Trophoblast cell (in vitro differentiated cells and primary cell): ENCODE results near the gene GLYATL1.

Experiments
- DNase-seq, 2 donors: peaks; one replicate each; pipeline ENCODE4 v3.0.0-alpha.2; 2016
- H2AFZ ChIP-seq: 2 replicates; pipeline ENCODE4 v1.6.1; 2013; ENCODE audit warnings: low read length, moderate library complexity, mild to moderate bottlenecking; ENCODE audit not compliant: insufficient read depth, poor library complexity
- H2AK5ac ChIP-seq: 2 replicates; pipeline ENCODE4 v1.6.1; 2013; ENCODE audit warnings: mild to moderate bottlenecking, low read length
- H2BK120ac ChIP-seq: 2 replicates; pipeline ENCODE4 v1.6.1; 2013; ENCODE audit warnings: low read length, mild to moderate bottlenecking, moderate library complexity; ENCODE audit not compliant: insufficient read depth, poor library complexity
- H2BK12ac ChIP-seq: 2 replicates; pipeline ENCODE4 v1.6.1; 2013; ENCODE audit warnings: mild to moderate bottlenecking, low read length, moderate library complexity
- H2BK5ac ChIP-seq: 2 replicates; pipeline ENCODE4 v1.6.1; 2013; ENCODE audit warnings: low read length, low read depth, moderate library complexity, mild to moderate bottlenecking; ENCODE audit not compliant: poor library complexity
- H3K14ac ChIP-seq: 2 replicates; pipeline ENCODE4 v1.6.1; 2013; ENCODE audit warnings: mild to moderate bottlenecking, low read length
- H3K18ac ChIP-seq: 2 replicates; pipeline ENCODE4 v1.6.1; 2013; ENCODE audit warnings: mild to moderate bottlenecking, low read length
- H3K23ac ChIP-seq: 2 replicates; pipeline ENCODE4 v1.6.1; 2013; ENCODE audit warnings: low read length
- H3K27ac ChIP-seq: 2 replicates; pipeline ENCODE4 v1.5.1; 2013; ENCODE audit warnings: low read depth, mild to moderate bottlenecking, inconsistent platforms, low read length, moderate library complexity
- H3K27me3 ChIP-seq: 2 replicates; pipeline ENCODE4 v1.6.1; 2013; ENCODE audit warnings: inconsistent platforms, mild to moderate bottlenecking, low read length, moderate library complexity; ENCODE audit not compliant: insufficient read depth
- H3K36me3 ChIP-seq, 2 experiments: 1 replicate in 1 of 2; 2 replicates in 1 of 2; pipeline ENCODE4 v1.6.1; 2013; ENCODE audit warnings: low read length in 2 of 2, mild to moderate bottlenecking in 2 of 2, moderate library complexity in 1 of 2; ENCODE audit not compliant: insufficient read depth in 2 of 2, control insufficient read depth in 1 of 2
- H3K4ac ChIP-seq: 2 replicates; pipeline ENCODE4 v1.6.1; 2013; ENCODE audit warnings: low read depth, mild to moderate bottlenecking, low read length, moderate library complexity
- H3K4me1 ChIP-seq, 2 experiments: 1 replicate in 1 of 2; 2 replicates in 1 of 2; pipeline ENCODE4 v1.6.1; 2013; ENCODE audit warnings: low read length in 2 of 2, mild to moderate bottlenecking in 2 of 2, moderate library complexity in 1 of 2; ENCODE audit not compliant: insufficient read depth in 2 of 2, control insufficient read depth in 1 of 2
- H3K4me2 ChIP-seq: 2 replicates; pipeline ENCODE4 v1.6.1; 2013; ENCODE audit warnings: inconsistent platforms, mild to moderate bottlenecking, low read length, moderate library complexity
- H3K4me3 ChIP-seq: 2 replicates; pipeline ENCODE4 v1.5.1; 2013; ENCODE audit warnings: mild to moderate bottlenecking, low read depth, low read length, inconsistent platforms
- H3K79me1 ChIP-seq: one replicate; pipeline ENCODE4 v1.6.1; 2013; ENCODE audit warnings: low read length
- H3K79me2 ChIP-seq: 2 replicates; pipeline ENCODE4 v1.6.1; 2013; ENCODE audit warnings: low read length, mild to moderate bottlenecking; ENCODE audit not compliant: control insufficient read depth, insufficient read depth, poor library complexity
- H3K9ac ChIP-seq: 2 replicates; pipeline ENCODE4 v1.6.1; 2013; ENCODE audit warnings: mild to moderate bottlenecking, low read length
- H3K9me3 ChIP-seq: 2 replicates; pipeline ENCODE4 v1.6.1; 2013; ENCODE audit warnings: low read depth, mild to moderate bottlenecking, control low read depth, inconsistent platforms, low read length; ENCODE audit not compliant: insufficient read depth
- H4K12ac ChIP-seq: 2 replicates; pipeline ENCODE4 v1.6.1; 2013; ENCODE audit warnings: low read depth, mild to moderate bottlenecking, low read length, moderate library complexity
- H4K8ac ChIP-seq: 2 replicates; pipeline ENCODE4 v1.6.1; 2013; ENCODE audit warnings: low read depth, mild to moderate bottlenecking, low read length, moderate library complexity
- H4K91ac ChIP-seq: one replicate; pipeline ENCODE4 v1.6.1; 2013; ENCODE audit warnings: low read depth, mild to moderate bottlenecking, low read length, moderate library complexity
- WGBS: extraction: QIAGEN DNeasy Blood & Tissue Kit; methylation state at CpG from one replicate; pipeline ENCODE4 v1.1.7; 2013; ENCODE audit warnings: missing lambda C conversion rate; ENCODE audit not compliant: insufficient read length, insufficient coverage; ENCODE audit errors: extremely low coverage; 5-methylcytosine and 5-hydroxymethylcytosine counted together

The GLYATL1 gene

GRCh38 chr11:58968251-58968711 is 29.0 kb downstream of the GLYATL1 start:
- Histone ChIP-seq H2BK5ac (no peak overlapping the region), H3K9me3 (peaks cover 6% of the 10 kb centered on the region), H3K23ac (no peak overlapping the region), H2AK5ac (no peak overlapping the region), H3K4me3 (no peak overlapping the region), H3K27me3 (no peaks in the 10 kb centered on the region), H3K4me2 (no peak overlapping the region), H3K79me1 (no peaks in the 10 kb centered on the region), H4K8ac (no peak overlapping the region), H3K9ac (no peak overlapping the region), H3K79me2 (no peaks in the 10 kb centered on the region), H3K14ac (no peak overlapping the region), H2BK120ac (no peak overlapping the region), H3K4ac (no peak overlapping the region), H2BK12ac (no peak overlapping the region), H3K27ac (no peak overlapping the region), H4K12ac (no peak overlapping the region), H2AFZ (no peak overlapping the region), H3K4me1 (peaks cover 2 to 3% of the 10 kb centered on the region in 2 experiments), H4K91ac (no peak overlapping the region), H3K18ac (no peak overlapping the region), H3K36me3 (no peaks in the 10 kb centered on the region)
- DNase-seq: no peak
- no CpG with 5 or more reads among the region's 26 CpGs for WGBS

- no peaks in the 10 kb centered on the region for H3K27me3 ChIP-seq
- no peak overlapping the region for H2AK5ac ChIP-seq
- no peak overlapping the region for H2AFZ ChIP-seq
- no peak overlapping the region for H2BK5ac ChIP-seq
- no peaks in the 10 kb centered on the region for H3K79me1 ChIP-seq
- H3K36me3 ChIP-seq: no peaks in the 10 kb centered on the region
- H4K91ac ChIP-seq: no peak overlapping the region
- no peaks in the 10 kb centered on the region for H3K4me1 ChIP-seq
- no peak overlapping the region for H4K12ac ChIP-seq
- H3K9me3 ChIP-seq: peaks cover 2% of the 10 kb centered on the region
- no peak overlapping the region for H3K4me3 ChIP-seq
- H2BK12ac ChIP-seq: no peak overlapping the region
- H3K27ac ChIP-seq: no peak overlapping the region
- H3K14ac ChIP-seq: no peak overlapping the region
- no peaks in the 10 kb centered on the region for H3K79me2 ChIP-seq
- no peak overlapping the region for H4K8ac ChIP-seq
- no peak overlapping the region for H2BK120ac ChIP-seq
- no peak overlapping the region for H3K4me2 ChIP-seq
- H3K18ac ChIP-seq: no peak overlapping the region
- no peak overlapping the region for H3K23ac ChIP-seq
- DNase-seq: no peak
- H3K4ac ChIP-seq: no peak overlapping the region
- no peak overlapping the region for H3K9ac ChIP-seq
These were observed 38.2 kb downstream of the GLYATL1 start for GRCh38 chr11:58977470-58977869.

GRCh38 chr11:58979222-58979621 is 39.9 kb downstream of the GLYATL1 start:
- H3K79me2 ChIP-seq: no peaks in the 10 kb centered on the region
- H3K79me1 ChIP-seq: no peaks in the 10 kb centered on the region
- no peak overlapping the region for H3K23ac ChIP-seq
- no peaks in the 10 kb centered on the region for H3K27me3 ChIP-seq
- H2AK5ac ChIP-seq: no peak overlapping the region
- no peak overlapping the region for H3K9ac ChIP-seq
- DNase-seq: no peak
- no peak overlapping the region for H4K8ac ChIP-seq
- H3K18ac ChIP-seq: no peak overlapping the region
- H2BK12ac ChIP-seq: no peak overlapping the region
- no peak overlapping the region for H3K4me3 ChIP-seq
- no peak overlapping the region for H3K27ac ChIP-seq
- no CpG with 5 or more reads among the region's 2 CpGs for WGBS
- H4K12ac ChIP-seq: no peak overlapping the region
- no peak overlapping the region for H2BK5ac ChIP-seq
- no peak overlapping the region for H2AFZ ChIP-seq
- no peaks in the 10 kb centered on the region for H3K4me1 ChIP-seq
- no peaks in the 10 kb centered on the region for H3K36me3 ChIP-seq
- H2BK120ac ChIP-seq: no peak overlapping the region
- H3K9me3 ChIP-seq: no peaks in the 10 kb centered on the region
- no peak overlapping the region for H3K4ac ChIP-seq
- H3K4me2 ChIP-seq: no peak overlapping the region
- H3K14ac ChIP-seq: no peak overlapping the region
- H4K91ac ChIP-seq: no peak overlapping the region

DNA sequence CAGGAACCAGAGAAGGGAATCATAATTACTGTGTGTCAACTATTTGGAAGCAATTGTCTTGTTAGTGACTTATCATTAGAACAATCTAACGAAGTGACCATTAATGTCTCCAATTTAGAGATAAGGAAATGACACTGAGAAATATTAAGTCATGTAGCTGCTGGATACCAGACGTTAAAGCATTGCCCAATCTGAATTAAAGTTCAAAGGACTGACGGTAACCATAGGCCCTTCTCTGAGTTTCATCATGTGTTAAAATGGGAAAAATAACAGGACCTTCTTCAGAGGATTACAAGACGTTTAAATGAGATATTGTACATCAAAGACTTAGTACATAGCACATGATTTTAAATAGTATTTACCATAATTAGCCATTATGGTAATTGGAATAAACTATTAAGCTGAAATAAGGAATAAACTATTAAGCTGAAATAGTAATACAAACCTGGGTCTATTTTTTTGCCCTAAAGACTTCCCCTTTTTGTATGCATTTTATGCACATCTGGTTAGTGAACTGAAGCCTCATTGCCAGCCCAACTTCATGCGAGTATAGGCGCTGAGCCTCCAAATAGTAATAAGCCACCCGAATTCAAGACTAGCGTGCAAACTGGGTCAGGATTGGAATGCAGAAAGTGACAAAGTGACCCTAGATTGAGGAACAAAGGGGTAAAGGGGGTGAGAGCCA is 41.0 kb downstream of the GLYATL1 start:
- Histone ChIP-seq H3K23ac (no peak overlapping the region), H3K18ac (no peak overlapping the region), H2BK120ac (no peak overlapping the region), H4K8ac (no peak overlapping the region), H3K79me1 (no peaks in the 10 kb centered on the region), H3K9me3 (no peaks in the 10 kb centered on the region), H3K79me2 (no peaks in the 10 kb centered on the region), H3K4me1 (no peaks in the 10 kb centered on the region), H2BK5ac (no peak overlapping the region), H3K14ac (no peak overlapping the region), H3K4ac (no peak overlapping the region), H3K4me2 (no peak overlapping the region), H3K36me3 (no peaks in the 10 kb centered on the region), H3K4me3 (no peak overlapping the region), H3K27ac (no peak overlapping the region), H2BK12ac (no peak overlapping the region), H3K27me3 (no peaks in the 10 kb centered on the region), H3K9ac (no peak overlapping the region), H4K91ac (no peak overlapping the region), H2AK5ac (no peak overlapping the region), H2AFZ (no peak overlapping the region), H4K12ac (no peak overlapping the region)
- DNase-seq: no peak
- no CpG with 5 or more reads among the region's 8 CpGs for WGBS
